ENCODE data around the gene TRMT61A. TPM values are rescaled to one million over a fixed set of nuclear protein-coding genes. Genes with fewer than 3 reads are reported as not detected.

TRMT61A gene
- total RNA-seq, 1 experiment from 2014 or later = 15.5 TPM

GRCh38 chr14:103533999-103534575 is 5.1 kb downstream of the TRMT61A start:
- TF ChIP-seq NR3C1 (CRISPR knock-in tag; conservative IDR thresholded peaks at IDR 0.05; ENCODE audit: low read depth) = no peak
- TF ChIP-seq ZNF121 (CRISPR knock-in tag; IDR thresholded peaks at IDR 0.05) = no peak
- no peak for TF ChIP-seq NFE2L1 (CRISPR knock-in tag; IDR thresholded peaks at IDR 0.05)
- no peak for TF ChIP-seq ERG (CRISPR knock-in tag; IDR thresholded peaks at IDR 0.05)
- TF ChIP-seq JUN (CRISPR knock-in tag; IDR thresholded peaks at IDR 0.05) = no peak
- no peak for TF ChIP-seq ZNF671 (CRISPR knock-in tag; IDR thresholded peaks at IDR 0.05)
- no peak for TF ChIP-seq IRF1 (CRISPR knock-in tag; IDR thresholded peaks at IDR 0.05)
- H3K27ac Mint-ChIP-seq = no peak overlapping the region
- ChIA-PET CTCF (interaction anchor here (1.9 to 21.0 kb wide), 2 partner anchors 8 to 15 kb away, joined by 6 to 455 read pairs; partner anchors contain the start of gene CKB), POLR2A (no interaction called here)
- no peaks in the 10 kb centered on the region; the same call in 1 of the 2 replicates for H3K27me3 Mint-ChIP-seq (ENCODE audit: low read depth)
- H3K4me1 Mint-ChIP-seq = peaks cover 11% of the 10 kb centered on the region
- H3K9me3 Mint-ChIP-seq = no peaks in the 10 kb centered on the region
- ATAC-seq (no peak), DNase-seq (ENCODE audit: low spot score) (no peak)
- H3K36me3 Mint-ChIP-seq = no peaks in the 10 kb centered on the region
- no peak overlapping the region for H3K4me3 Mint-ChIP-seq

- ATAC-seq = no peak
- Mint-ChIP-seq H3K4me1 (peaks cover 8% of the 10 kb centered on the region), H3K27me3 (ENCODE audit: low read depth) (peaks cover 4% of the 10 kb centered on the region), H3K27ac (no peak overlapping the region), H3K36me3 (no peaks in the 10 kb centered on the region), H3K4me3 (no peak overlapping the region), H3K9me3 (no peaks in the 10 kb centered on the region)
- DNase-seq (ENCODE audit: low spot score) = no peak
- TF ChIP-seq TCF7 (CRISPR knock-in tag; IDR thresholded peaks at IDR 0.05; ENCODE audit: low read depth) = no peak
- no peak for TF ChIP-seq FOXP4 (CRISPR knock-in tag; IDR thresholded peaks at IDR 0.05)
- TF ChIP-seq PRDM15 (CRISPR knock-in tag; IDR thresholded peaks at IDR 0.05) = no peak
- no peak for TF ChIP-seq NR3C1 (CRISPR knock-in tag; conservative IDR thresholded peaks at IDR 0.05; ENCODE audit: low read depth)
- TF ChIP-seq E2F4 (CRISPR knock-in tag; IDR thresholded peaks at IDR 0.05; ENCODE audit: borderline replicate concordance, low read depth) = no peak
- TF ChIP-seq SMAD4 (CRISPR knock-in tag; IDR thresholded peaks at IDR 0.05) = no peak
- TF ChIP-seq SOX15 (CRISPR knock-in tag; IDR thresholded peaks at IDR 0.05) = no peak
- no peak for TF ChIP-seq HMGXB4 (CRISPR knock-in tag; IDR thresholded peaks at IDR 0.05)
- TF ChIP-seq ZNF121 (CRISPR knock-in tag; IDR thresholded peaks at IDR 0.05) = no peak
- no peak for TF ChIP-seq ETV6 (CRISPR knock-in tag; IDR thresholded peaks at IDR 0.05)
- no peak for TF ChIP-seq NFE2L1 (CRISPR knock-in tag; IDR thresholded peaks at IDR 0.05)
- TF ChIP-seq MLX (CRISPR knock-in tag; IDR thresholded peaks at IDR 0.05) = no peak
- ChIA-PET POLR2A (no interaction called here), CTCF (interaction anchor here (21.0 kb wide), 1 partner anchor 16 kb away, joined by 455 read pairs; the partner anchor contains the start of gene CKB)
Measured at GRCh38 chr14:103534576-103535061, 5.6 kb downstream of the TRMT61A start.
